Ishikawa (cell line): ENCODE data around the gene EIF4E3.

Source experiments
- CEBPB ChIP-seq: IDR thresholded peaks from 2 replicates; pipeline ENCODE4 v1.6.1; 2012
- CREB1 ChIP-seq: IDR thresholded peaks from 2 replicates; pipeline ENCODE4 v1.6.1; 2012; ENCODE audit warnings: low read depth
- EGR1 ChIP-seq: IDR thresholded peaks from 2 replicates; pipeline ENCODE4 v1.6.1; 2012
- EP300 ChIP-seq: IDR thresholded peaks from 2 replicates; pipeline ENCODE4 v1.6.1; 2012; ENCODE audit warnings: borderline replicate concordance
- FOXM1 ChIP-seq: IDR thresholded peaks from 2 replicates; pipeline ENCODE4 v1.6.1; 2012; ENCODE audit warnings: low read depth, borderline replicate concordance
- NFIC ChIP-seq: IDR thresholded peaks from 2 replicates; pipeline ENCODE4 v1.6.1; 2012
- RAD21 ChIP-seq: IDR thresholded peaks from 2 replicates; pipeline ENCODE4 v1.6.1; 2012; ENCODE audit warnings: low read depth
- TAF1 ChIP-seq: IDR thresholded peaks from 2 replicates; pipeline ENCODE4 v1.6.1; 2012; ENCODE audit warnings: low read depth, mild to moderate bottlenecking
- TCF12 ChIP-seq: IDR thresholded peaks from 2 replicates; pipeline ENCODE4 v1.6.1; 2012; ENCODE audit warnings: low read depth
- TEAD4 ChIP-seq: IDR thresholded peaks from 2 replicates; pipeline ENCODE4 v1.6.1; 2012
- YY1 ChIP-seq: IDR thresholded peaks from 2 replicates; pipeline ENCODE4 v1.6.1; 2012; ENCODE audit warnings: low read depth
- ZBTB7A ChIP-seq: IDR thresholded peaks from 2 replicates; pipeline ENCODE4 v1.6.1; 2012; ENCODE audit warnings: low read depth
- TF ChIP-seq, protein P1 (sequence below): IDR thresholded peaks from 2 replicates; pipeline ENCODE4 v1.6.1; 2012
- TF ChIP-seq, protein P2 (sequence below): IDR thresholded peaks from 2 replicates; pipeline ENCODE4 v1.6.1; 2012
- TF ChIP-seq, protein P3 (sequence below): IDR thresholded peaks from 2 replicates; pipeline ENCODE4 v1.6.1; 2012; ENCODE audit warnings: low read depth, mild to moderate bottlenecking

The EIF4E3 gene

DNA sequence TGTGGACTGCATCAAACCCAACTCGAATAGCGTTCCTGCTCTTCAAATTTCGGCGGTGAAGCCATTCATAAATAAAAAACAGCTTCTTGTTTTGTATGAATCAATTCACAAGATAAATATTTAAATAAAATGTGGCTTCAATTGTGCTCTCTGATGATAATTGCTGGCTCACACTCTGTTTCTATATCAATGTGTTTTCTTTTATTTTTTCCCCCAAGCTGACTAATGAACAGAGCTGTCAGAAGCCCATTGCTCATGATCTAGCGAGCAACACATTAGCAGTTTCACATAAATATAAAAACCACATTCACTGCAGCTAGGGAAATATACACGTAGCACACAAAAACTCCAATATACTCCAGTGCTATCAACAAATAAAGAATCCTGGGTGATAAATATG, 96.7 kb downstream of the EIF4E3 start:
- no peak for TF ChIP-seq EGR1
- TF ChIP-seq TEAD4: no peak
- TF ChIP-seq, protein P1, sequence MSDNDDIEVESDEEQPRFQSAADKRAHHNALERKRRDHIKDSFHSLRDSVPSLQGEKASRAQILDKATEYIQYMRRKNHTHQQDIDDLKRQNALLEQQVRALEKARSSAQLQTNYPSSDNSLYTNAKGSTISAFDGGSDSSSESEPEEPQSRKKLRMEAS: no peak
- TF ChIP-seq TAF1: no peak
- TF ChIP-seq YY1: no peak
- TF ChIP-seq NFIC: no peak
- TF ChIP-seq CEBPB: no peak
- TF ChIP-seq RAD21: no peak

DNA sequence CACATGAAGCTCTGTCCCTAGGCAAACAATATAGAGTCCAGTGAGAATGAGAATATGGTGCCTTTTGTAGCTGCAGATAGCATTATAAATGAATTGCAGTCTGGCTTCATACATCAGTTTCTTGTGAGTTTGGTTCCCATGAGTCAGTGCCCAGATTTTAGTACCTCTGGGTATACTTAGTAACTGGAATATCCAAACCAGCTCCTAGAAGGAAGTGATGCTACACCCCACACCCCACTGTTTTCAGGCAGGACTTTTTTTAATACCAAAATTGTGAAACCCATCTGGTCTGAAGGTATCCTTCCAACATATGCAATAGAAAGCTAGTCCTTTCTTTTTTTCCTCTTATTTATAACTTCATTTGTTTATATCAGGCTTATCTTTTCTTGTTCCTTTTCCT, 99.5 kb downstream of the EIF4E3 start:
- TF ChIP-seq YY1: no peak
- TF ChIP-seq NFIC: no peak
- no peak for TF ChIP-seq ZBTB7A
- TF ChIP-seq EGR1: no peak
- TF ChIP-seq, protein P2, sequence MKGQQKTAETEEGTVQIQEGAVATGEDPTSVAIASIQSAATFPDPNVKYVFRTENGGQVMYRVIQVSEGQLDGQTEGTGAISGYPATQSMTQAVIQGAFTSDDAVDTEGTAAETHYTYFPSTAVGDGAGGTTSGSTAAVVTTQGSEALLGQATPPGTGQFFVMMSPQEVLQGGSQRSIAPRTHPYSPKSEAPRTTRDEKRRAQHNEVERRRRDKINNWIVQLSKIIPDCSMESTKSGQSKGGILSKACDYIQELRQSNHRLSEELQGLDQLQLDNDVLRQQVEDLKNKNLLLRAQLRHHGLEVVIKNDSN: no peak
- TF ChIP-seq, protein P1: no peak
- TF ChIP-seq, protein P3, sequence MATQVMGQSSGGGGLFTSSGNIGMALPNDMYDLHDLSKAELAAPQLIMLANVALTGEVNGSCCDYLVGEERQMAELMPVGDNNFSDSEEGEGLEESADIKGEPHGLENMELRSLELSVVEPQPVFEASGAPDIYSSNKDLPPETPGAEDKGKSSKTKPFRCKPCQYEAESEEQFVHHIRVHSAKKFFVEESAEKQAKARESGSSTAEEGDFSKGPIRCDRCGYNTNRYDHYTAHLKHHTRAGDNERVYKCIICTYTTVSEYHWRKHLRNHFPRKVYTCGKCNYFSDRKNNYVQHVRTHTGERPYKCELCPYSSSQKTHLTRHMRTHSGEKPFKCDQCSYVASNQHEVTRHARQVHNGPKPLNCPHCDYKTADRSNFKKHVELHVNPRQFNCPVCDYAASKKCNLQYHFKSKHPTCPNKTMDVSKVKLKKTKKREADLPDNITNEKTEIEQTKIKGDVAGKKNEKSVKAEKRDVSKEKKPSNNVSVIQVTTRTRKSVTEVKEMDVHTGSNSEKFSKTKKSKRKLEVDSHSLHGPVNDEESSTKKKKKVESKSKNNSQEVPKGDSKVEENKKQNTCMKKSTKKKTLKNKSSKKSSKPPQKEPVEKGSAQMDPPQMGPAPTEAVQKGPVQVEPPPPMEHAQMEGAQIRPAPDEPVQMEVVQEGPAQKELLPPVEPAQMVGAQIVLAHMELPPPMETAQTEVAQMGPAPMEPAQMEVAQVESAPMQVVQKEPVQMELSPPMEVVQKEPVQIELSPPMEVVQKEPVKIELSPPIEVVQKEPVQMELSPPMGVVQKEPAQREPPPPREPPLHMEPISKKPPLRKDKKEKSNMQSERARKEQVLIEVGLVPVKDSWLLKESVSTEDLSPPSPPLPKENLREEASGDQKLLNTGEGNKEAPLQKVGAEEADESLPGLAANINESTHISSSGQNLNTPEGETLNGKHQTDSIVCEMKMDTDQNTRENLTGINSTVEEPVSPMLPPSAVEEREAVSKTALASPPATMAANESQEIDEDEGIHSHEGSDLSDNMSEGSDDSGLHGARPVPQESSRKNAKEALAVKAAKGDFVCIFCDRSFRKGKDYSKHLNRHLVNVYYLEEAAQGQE: no peak
- no peak for TF ChIP-seq CREB1
- no peak for TF ChIP-seq RAD21
- TF ChIP-seq TCF12: no peak
- TF ChIP-seq EP300: no peak
- no peak for TF ChIP-seq TEAD4
- TF ChIP-seq TAF1: no peak
- no peak for TF ChIP-seq CEBPB
- no peak for TF ChIP-seq FOXM1
